K562 (cell line): ENCODE measurements around the gene TP53I13. TPM values are rescaled to one million over a fixed set of nuclear protein-coding genes. Genes with fewer than 3 reads are reported as not detected.

Experiments
- BRD9 ChIP-seq: fragments of 450-650 bp; IDR thresholded peaks from 2 replicates; pipeline ENCODE4 v1.6.1; 2018; ENCODE audit warnings: low read depth; ENCODE audit not compliant: partially characterized antibody
- BRF2 ChIP-seq: IDR thresholded peaks from 3 replicates; pipeline ENCODE4 v1.6.1; 2011; ENCODE audit warnings: borderline replicate concordance, mild to moderate bottlenecking; ENCODE audit not compliant: insufficient read length, insufficient read depth
- CEBPG ChIP-seq, 3 experiments: fragments of 200-800 bp in 1 of 3; sonication (Bioruptor generic) in 1 of 3; sonication (generic) in 1 of 3; formaldehyde crosslinking in 1 of 3; IDR thresholded peaks in 2 of 3; conservative IDR thresholded peaks in 1 of 3; 2 replicates each; pipeline versions ENCODE4 v1.6.1 to v1.8.0; 2016 to 2022; ENCODE audit warnings: missing compliant biosample characterization in 2 of 3, missing genetic modification characterization in 2 of 3, mild to moderate bottlenecking in 1 of 3, missing genetic modification reagents in 1 of 3
- CHD2 ChIP-seq: IDR thresholded peaks from 2 replicates; pipeline ENCODE4 v1.6.1; 2011; ENCODE audit warnings: low read depth, low read length
- CTCF ChIP-seq, 3 experiments: IDR thresholded peaks in 2 of 3; conservative IDR thresholded peaks in 1 of 3; 2 replicates each; pipeline ENCODE4 v1.5.1; 2011 to 2012; ENCODE audit warnings: low read length in 3 of 3, mild to moderate bottlenecking in 3 of 3, control low read depth in 2 of 3, improper control_type of control experiment in 1 of 3, inconsistent platforms in 1 of 3, low read depth in 1 of 3, mixed read lengths in 1 of 3, moderate library complexity in 1 of 3; ENCODE audit not compliant: insufficient read depth in 2 of 3
- FOXO4 ChIP-seq: fragments of 450-650 bp; formaldehyde crosslinking; IDR thresholded peaks from 2 replicates; pipeline ENCODE4 v1.4.0; 2020; ENCODE audit warnings: mild to moderate bottlenecking, moderate library complexity
- HIVEP1 ChIP-seq: fragments of 250-450 bp; sonication (Bioruptor Pico); IDR thresholded peaks from 2 replicates; pipeline ENCODE4 v1.4.0; 2020; ENCODE audit warnings: mild to moderate bottlenecking
- L3MBTL2 ChIP-seq: fragments of 450-650 bp; IDR thresholded peaks from 2 replicates; pipeline ENCODE4 v1.6.1; 2016; ENCODE audit warnings: mild to moderate bottlenecking, moderate library complexity
- NFIC ChIP-seq: fragments of 450-650 bp; IDR thresholded peaks from 2 replicates; pipeline ENCODE4 v1.6.1; 2017; ENCODE audit warnings: mild to moderate bottlenecking, inconsistent platforms
- SRF ChIP-seq, 2 experiments: fragments of 250-450, 450-650 bp in 1 of 2; sonication (Bioruptor Pico) in 1 of 2; sonication (generic) in 1 of 2; formaldehyde crosslinking; IDR thresholded peaks; 2 replicates each; pipeline versions ENCODE4 v1.5.0 to v1.5.1; 2020 to 2022; ENCODE audit warnings: mild to moderate bottlenecking in 1 of 2, missing genetic modification reagents in 1 of 2
- TAF1 ChIP-seq: IDR thresholded peaks from 2 replicates; pipeline ENCODE4 v1.6.1; 2011; ENCODE audit warnings: mild to moderate bottlenecking, low read length, moderate library complexity; ENCODE audit not compliant: insufficient read depth, control insufficient read depth, severe bottlenecking; ENCODE audit errors: extremely low read depth
- THAP12 ChIP-seq: fragments of 250-450 bp; sonication (Bioruptor Pico); IDR thresholded peaks from 2 replicates; pipeline ENCODE4 v1.9.0; 2021; ENCODE audit warnings: mild to moderate bottlenecking, inconsistent platforms
- U2AF2 ChIP-seq: fragments of 200-400 bp; formaldehyde crosslinking; optimal IDR thresholded peaks from 2 replicates; pipeline ENCODE3; 2017; ENCODE audit warnings: low read depth, mild to moderate bottlenecking, low read length
- ZBTB43 ChIP-seq: sonication (generic); formaldehyde crosslinking; IDR thresholded peaks from 2 replicates; pipeline ENCODE4 v1.8.0; 2023; ENCODE audit warnings: mild to moderate bottlenecking, missing genetic modification reagents
- ZKSCAN1 ChIP-seq: fragments of 150-350 bp; IDR thresholded peaks from 2 replicates; pipeline ENCODE4 v1.6.1; 2016; ENCODE audit warnings: low read depth, low read length
- ZNF134 ChIP-seq: fragments of 250-450 bp; sonication (Bioruptor Pico); conservative IDR thresholded peaks from 2 replicates; pipeline ENCODE4 v1.4.0; 2020
- ZNF57 ChIP-seq: fragments of 450-650 bp; formaldehyde crosslinking; IDR thresholded peaks from 2 replicates; pipeline ENCODE4 v1.4.0; 2020; ENCODE audit warnings: mild to moderate bottlenecking, moderate library complexity
- ZNF695 ChIP-seq: fragments of 450-650 bp; formaldehyde crosslinking; IDR thresholded peaks from 2 replicates; pipeline ENCODE4 v1.4.0; 2020; ENCODE audit warnings: mild to moderate bottlenecking, moderate library complexity
- ZNF830 ChIP-seq: fragments of 250-450 bp; sonication (Bioruptor Pico); IDR thresholded peaks from 2 replicates; pipeline ENCODE4 v1.5.0; 2021; ENCODE audit warnings: mild to moderate bottlenecking
- polyA plus RNA-seq, 8 experiments: library from polyadenylated mRNA; depleted of rRNA in 4 of 8; stranded (reverse) in 5 of 8; unstranded in 3 of 8; fragments of >200 nt; fragmentation: Nextera tagmentation in 2 of 8; fragmentation: Illumina TruSeq in 1 of 8; extraction: Ambion mirVana in 2 of 8; extraction: Trizol in 1 of 8; gene quantifications; 2 replicates each; pipeline versions ENCODE4 v1.2.1 to v1.2.3, GENCODE V29; 2011 to 2014; ENCODE audit warnings: inconsistent platforms in 1 of 8, missing spikeins in 1 of 8
- total RNA-seq, 7 experiments: library from RNA; depleted of rRNA in 6 of 7; stranded (reverse); fragments of >200 nt in 6 of 7; fragmentation: Illumina TruSeq in 2 of 7; extraction: Trizol in 2 of 7; gene quantifications; 2 replicates each; pipeline versions ENCODE4 v1.2.1 to v1.2.3, GENCODE V29; 2011 to 2021; ENCODE audit warnings: low replicate concordance in 1 of 7

TP53I13 gene
- total and polyA plus RNA-seq, 9 of the 15 experiments (the other 6 are each of a cell fraction or from before 2014, with no cell fraction given): 0.08 to 28.3 (median 9.1) TPM

- TF ChIP-seq FOXO4 (CRISPR knock-in tag) (no peak), ZNF695 (CRISPR knock-in tag) (no peak), SRF (CRISPR knock-in tag; IDR thresholded peaks at IDR 0.05) (peak in 1 of 2 experiments; percentile 30; a peak in 1 of 4 replicates), HIVEP1 (no peak), CHD2 (no peak), CTCF (IDR thresholded peaks at IDR 0.05 in 2 of 3, conservative IDR thresholded peaks at IDR 0.05 in 1 of 3; ENCODE audit: insufficient read depth in 2 of 3, low read depth in 1 of 3, low read length in 3 of 3) (peak; percentile 90 to 98 (median 97)), ZNF134 (CRISPR knock-in tag) (no peak), U2AF2 (no peak), CEBPG (CRISPR knock-in tag; IDR thresholded peaks at IDR 0.05) (no peak), CEBPG (tag; conservative IDR thresholded peaks at IDR 0.05 in 1 of 2, IDR thresholded peaks at IDR 0.05 in 1 of 2) (no peak), THAP12 (CRISPR knock-in tag) (no peak), NFIC (no peak), TAF1 (peak; percentile 26), BRD9 (no peak), BRF2 (no peak), ZKSCAN1 (no peak), ZNF830 (CRISPR knock-in tag) (no peak), ZBTB43 (no peak), L3MBTL2 (peak; percentile 94), ZNF57 (CRISPR knock-in tag) (no peak)
Measured at GRCh38 chr17:29617481-29618271, 49.2 kb downstream of the TP53I13 start (continued).
